Testis (tissue), 3 donors: Measurements from ENCODE around the gene SEC22C. TPM values are rescaled to one million over a fixed set of nuclear protein-coding genes. Genes with fewer than 3 reads are reported as not detected.

ENCODE experiments used
- DNase-seq: peaks from one replicate; pipeline ENCODE4 v3.0.0-alpha.2; 2019
- H3K27ac ChIP-seq, 2 donors: fragments of 200-600 bp; sonication (generic); one replicate each; pipeline ENCODE4 v1.5.1; 2019
- H3K27me3 ChIP-seq: fragments of 200-600 bp; sonication (generic); one replicate; pipeline ENCODE4 v1.5.1; 2019
- H3K36me3 ChIP-seq: fragments of 200-600 bp; sonication (generic); one replicate; pipeline ENCODE4 v1.5.1; 2017; ENCODE audit warnings: low read depth; ENCODE audit errors: missing control alignments
- H3K4me1 ChIP-seq: fragments of 200-600 bp; sonication (generic); one replicate; pipeline ENCODE4 v1.5.1; 2019
- H3K4me3 ChIP-seq, 2 donors: fragments of 200-600 bp; sonication (generic); one replicate each; pipeline ENCODE4 v1.5.1; 2017 to 2019
- H3K9me3 ChIP-seq: fragments of 200-600 bp; sonication (generic); one replicate; pipeline ENCODE4 v1.5.1; 2017
- CTCF ChIP-seq, 3 experiments: fragments of 450-650 bp in 2 of 3; fragments of 200-600 bp in 1 of 3; sonication (generic) in 1 of 3; IDR thresholded peaks; one replicate each; pipeline ENCODE4 v1.5.1; 2016 to 2019; ENCODE audit warnings: antibody characterized with exemption in 3 of 3, mild to moderate bottlenecking in 2 of 3, moderate library complexity in 1 of 3
- POLR2A ChIP-seq: fragments of 450-650 bp; IDR thresholded peaks from one replicate; pipeline ENCODE4 v1.6.1; 2017; ENCODE audit warnings: antibody characterized with exemption, mild to moderate bottlenecking, moderate library complexity
- WGBS, 2 donors: methylation state at CpG; one replicate each; pipeline ENCODE4 v1.1.5; 2018; 5-methylcytosine and 5-hydroxymethylcytosine counted together
- intact Hi-C: fragments of 100-400 bp; cut with DNase I; formaldehyde crosslinking; loops from one replicate; pipeline ENCODE4 v1.15.1; 2023; ENCODE audit warnings: low total_unique reads
- polyA plus RNA-seq: library from polyadenylated mRNA; stranded (reverse); fragments of 350-450 nt; fragmentation: Illumina TruSeq; extraction: RNeasy Lipid Tissue Mini Kit (QIAGEN cat#74804); gene quantifications from one replicate; pipeline ENCODE4 v1.2.3, GENCODE V29; 2014; ENCODE audit warnings: low read depth, low replicate concordance; ENCODE audit not compliant: insufficient read depth
- total RNA-seq, 2 donors: library from RNA; depleted of rRNA; stranded (reverse); fragments of >200 nt; gene quantifications; one replicate each; pipeline ENCODE4 v1.2.3, GENCODE V29; 2016

Gene SEC22C
- total and polyA plus RNA-seq, 3 donors from 2014 or later = 61.0 to 86.3 (median 66.0) TPM

- Histone ChIP-seq H3K9me3 (no peaks in the 10 kb centered on the region), H3K27ac (no peak overlapping the region), H3K27me3 (no peaks in the 10 kb centered on the region), H3K4me3 (no peak overlapping the region), H3K36me3 (no peaks in the 10 kb centered on the region), H3K4me1 (no peaks in the 10 kb centered on the region)
- 85 to 91% methylated on average over 4 of the region's 4 CpGs for WGBS, 2 donors
- intact Hi-C loops = no loop called here
- TF ChIP-seq CTCF (IDR thresholded peaks at IDR 0.05) = no peak
- no peak for TF ChIP-seq POLR2A
- no peak for DNase-seq
Measured at GRCh38 chr3:42532229-42532628, 49.5 kb downstream of the SEC22C start.

- WGBS, 2 donors = 86 to 92% methylated on average over 6 of the region's 6 CpGs
- intact Hi-C loops = no loop called here
- no peaks in the 10 kb centered on the region for H3K4me1 ChIP-seq
- TF ChIP-seq POLR2A (no peak), CTCF (IDR thresholded peaks at IDR 0.05) (no peak)
- H3K36me3 ChIP-seq = no peaks in the 10 kb centered on the region
- H3K27ac ChIP-seq = no peak overlapping the region
- H3K27me3 ChIP-seq = no peaks in the 10 kb centered on the region
- no peak for DNase-seq
- H3K9me3 ChIP-seq = no peaks in the 10 kb centered on the region
- no peak overlapping the region for H3K4me3 ChIP-seq
Measured at GRCh38 chr3:42531470-42531869, 50.3 kb downstream of the SEC22C start.

GRCh38 chr3:42530073-42530472, 51.7 kb downstream of the SEC22C start:
- Histone ChIP-seq H3K36me3 (no peaks in the 10 kb centered on the region), H3K27ac (no peak overlapping the region), H3K4me3 (no peak overlapping the region), H3K9me3 (no peaks in the 10 kb centered on the region), H3K27me3 (no peaks in the 10 kb centered on the region), H3K4me1 (no peaks in the 10 kb centered on the region)
- TF ChIP-seq CTCF (IDR thresholded peaks at IDR 0.05) (no peak), POLR2A (no peak)
- intact Hi-C loops = no loop called here
- DNase-seq = no peak

GRCh38 chr3:42529468-42529867, 52.3 kb downstream of the SEC22C start:
- intact Hi-C loops = no loop called here
- Histone ChIP-seq H3K4me3 (no peak overlapping the region), H3K27ac (no peak overlapping the region), H3K27me3 (no peaks in the 10 kb centered on the region), H3K9me3 (no peaks in the 10 kb centered on the region), H3K36me3 (no peaks in the 10 kb centered on the region), H3K4me1 (no peaks in the 10 kb centered on the region)
- 82 to 92% methylated on average over 2 of the region's 2 CpGs for WGBS, 2 donors
- no peak for DNase-seq
- TF ChIP-seq CTCF (IDR thresholded peaks at IDR 0.05) (no peak), POLR2A (no peak)

- TF ChIP-seq CTCF (IDR thresholded peaks at IDR 0.05) = no peak
- TF ChIP-seq POLR2A = no peak
- DNase-seq = no peak
- no peaks in the 10 kb centered on the region for H3K4me1 ChIP-seq
- WGBS, 2 donors = 89 to 90% methylated on average over 11 of the region's 11 CpGs
- intact Hi-C loops = no loop called here
- no peaks in the 10 kb centered on the region for H3K9me3 ChIP-seq
- H3K27me3 ChIP-seq = no peaks in the 10 kb centered on the region
- no peaks in the 10 kb centered on the region for H3K36me3 ChIP-seq
- no peak overlapping the region for H3K27ac ChIP-seq
- H3K4me3 ChIP-seq = no peak overlapping the region
Measured at GRCh38 chr3:42527368-42527917, 54.3 kb downstream of the SEC22C start.
